GM19372 (cell line): ENCODE measurements around the gene SGMS2.

ENCODE experiments used
- ATAC-seq: cut with Tn5 transposase; IDR thresholded peaks from one replicate; pipeline ENCODE4 v1.9.1; 2021; ENCODE audit warnings: mild to moderate bottlenecking, low read depth, moderate library complexity; ENCODE audit not compliant: unreplicated experiment

Gene SGMS2

GRCh38 chr4:107828315-107829090 lies 3.8 kb downstream of the SGMS2 start:
- no peak for ATAC-seq

GRCh38 chr4:107831140-107831539 lies 6.4 kb downstream of the SGMS2 start:
- ATAC-seq = no peak

GRCh38 chr4:107832275-107832807 lies 7.6 kb downstream of the SGMS2 start:
- ATAC-seq = no peak

- no peak for ATAC-seq
These were observed 9.6 kb downstream of the SGMS2 start for GRCh38 chr4:107834241-107834794.

- no peak for ATAC-seq
These were observed 10.7 kb downstream of the SGMS2 start for GRCh38 chr4:107835406-107835805.

GRCh38 chr4:107837317-107837716 lies 12.6 kb downstream of the SGMS2 start:
- no peak for ATAC-seq

GRCh38 chr4:107837776-107838618 lies 13.3 kb downstream of the SGMS2 start:
- no peak for ATAC-seq

- no peak for ATAC-seq
These were observed 14.3 kb downstream of the SGMS2 start for GRCh38 chr4:107838861-107839565.

GRCh38 chr4:107843391-107843790 lies 18.7 kb downstream of the SGMS2 start:
- no peak for ATAC-seq

- no peak for ATAC-seq
These were observed 20.9 kb downstream of the SGMS2 start for GRCh38 chr4:107845681-107846080.

GRCh38 chr4:107850438-107850837 lies 25.7 kb downstream of the SGMS2 start:
- ATAC-seq = no peak

- no peak for ATAC-seq
These were observed 29.0 kb downstream of the SGMS2 start for GRCh38 chr4:107853444-107854355.

GRCh38 chr4:107854356-107855022 lies 29.8 kb downstream of the SGMS2 start:
- no peak for ATAC-seq

GRCh38 chr4:107855723-107856122 lies 31.0 kb downstream of the SGMS2 start:
- no peak for ATAC-seq

- ATAC-seq = no peak
These were observed 32.2 kb downstream of the SGMS2 start for GRCh38 chr4:107856901-107857300.

- no peak for ATAC-seq
These were observed 33.0 kb downstream of the SGMS2 start for GRCh38 chr4:107857741-107858140.

GRCh38 chr4:107858158-107858742 lies 33.5 kb downstream of the SGMS2 start:
- no peak for ATAC-seq

GRCh38 chr4:107862658-107863057 lies 37.9 kb downstream of the SGMS2 start:
- no peak for ATAC-seq

- ATAC-seq = no peak
These were observed 38.7 kb downstream of the SGMS2 start for GRCh38 chr4:107863416-107863815.
